ENCODE data around the gene RAP1A.

- TF ChIP-seq CTCF (IDR thresholded peaks at IDR 0.05) (no peak), POLR2AphosphoS5 (IDR thresholded peaks at IDR 0.05) (no peak)
Measured at GRCh38 chr1:111654839-111655238, 35.2 kb downstream of the RAP1A start.

All from prostate gland (tissue), 2 donors.